Spleen (tissue), 11 donors: ENCODE measurements around the gene FYB1. TPM values are rescaled to one million over a fixed set of nuclear protein-coding genes. Genes with fewer than 3 reads are reported as not detected.
A peak's percentile ranks its signal among the peaks of the same experiment; 100 is the strongest.

ENCODE experiments used
- DNase-seq: peaks from one replicate; pipeline ENCODE4 v3.0.0-alpha.2; 2020
- H3K27ac ChIP-seq, 8 donors: fragments of 200-600 bp; sonication (generic) in 7 of 8; 1 replicate in 4 of 8; 2 replicates in 4 of 8; pipeline versions ENCODE4 v1.5.0 to v1.8.0; 2016 to 2021; ENCODE audit warnings: inconsistent platforms in 4 of 8, mild to moderate bottlenecking in 4 of 8, moderate library complexity in 1 of 8
- H3K27me3 ChIP-seq, 7 donors: fragments of 200-600 bp; sonication (generic) in 6 of 7; replicated peaks in 1 of 7; 1 replicate in 4 of 7; 2 replicates in 3 of 7; pipeline versions ENCODE4 v1.5.0 to v1.8.0; 2016 to 2021; ENCODE audit warnings: inconsistent platforms in 3 of 7, mild to moderate bottlenecking in 1 of 7
- H3K36me3 ChIP-seq, 6 donors: fragments of 200-600 bp; sonication (generic) in 5 of 6; 1 replicate in 4 of 6; 2 replicates in 2 of 6; pipeline versions ENCODE4 v1.5.0 to v1.8.0; 2016 to 2021; ENCODE audit warnings: inconsistent platforms in 2 of 6
- H3K4me1 ChIP-seq, 6 donors: fragments of 200-600 bp; sonication (generic) in 5 of 6; 1 replicate in 3 of 6; 2 replicates in 3 of 6; pipeline versions ENCODE4 v1.5.0 to v1.8.0; 2016 to 2021; ENCODE audit warnings: inconsistent platforms in 3 of 6
- H3K4me3 ChIP-seq, 8 donors: fragments of 200-600 bp; sonication (generic) in 7 of 8; 1 replicate in 4 of 8; 2 replicates in 4 of 8; pipeline versions ENCODE4 v1.5.0 to v1.8.0; 2016 to 2021; ENCODE audit warnings: inconsistent platforms in 4 of 8, mild to moderate bottlenecking in 4 of 8, moderate library complexity in 2 of 8
- H3K9me3 ChIP-seq, 8 donors: fragments of 200-600 bp; sonication (generic) in 7 of 8; 1 replicate in 4 of 8; 2 replicates in 4 of 8; pipeline versions ENCODE4 v1.5.0 to v1.8.0; 2016 to 2021; ENCODE audit warnings: inconsistent platforms in 4 of 8
- CTCF ChIP-seq, 11 experiments: fragments of 200-600 bp in 7 of 11; fragments of 450-650 bp in 4 of 11; sonication (generic) in 4 of 11; IDR thresholded peaks in 8 of 11; conservative IDR thresholded peaks in 3 of 11; 1 replicate in 7 of 11; 2 replicates in 4 of 11; pipeline versions ENCODE4 v1.4.0 to v1.8.0; 2016 to 2021; ENCODE audit warnings: antibody characterized with exemption in 11 of 11, inconsistent platforms in 4 of 11, mild to moderate bottlenecking in 1 of 11
- POLR2A ChIP-seq, 3 donors: fragments of 450-650 bp; IDR thresholded peaks; one replicate each; pipeline ENCODE4 v1.5.1; 2017; ENCODE audit warnings: antibody characterized with exemption in 3 of 3, mild to moderate bottlenecking in 1 of 3
- POLR2AphosphoS5 ChIP-seq, 3 donors: sonication (generic); formaldehyde crosslinking; IDR thresholded peaks; one replicate each; pipeline ENCODE4 v1.5.1; 2017; ENCODE audit warnings: antibody characterized with exemption in 3 of 3
- WGBS, 5 donors: extraction: QIAGEN DNeasy Blood & Tissue Kit in 3 of 5; methylation state at CpG; one replicate each; pipeline versions ENCODE4 v1.1.5 to v1.1.7; 2013 to 2018; 5-methylcytosine and 5-hydroxymethylcytosine counted together
- intact Hi-C: fragments of 100-400 bp; cut with DNase I; formaldehyde crosslinking; loops from one replicate; pipeline ENCODE4 v1.15.0; 2023; ENCODE audit warnings: low total_unique reads
- polyA plus RNA-seq, 3 donors: library from polyadenylated mRNA; stranded (reverse); fragments of 200-250 nt; gene quantifications; one replicate each; pipeline ENCODE4 v1.2.1, GENCODE V29; 2013
- total RNA-seq, 7 donors: library from RNA; depleted of rRNA in 3 of 7; stranded (reverse); fragments of >200 nt in 3 of 7; fragmentation: NEBNext Ultra II Directional in 4 of 7; extraction: Animal tissue kit (Norgen Biotek cat#: 25700) in 4 of 7; gene quantifications; one replicate each; pipeline versions ENCODE4 v1.1.0 to v1.2.1, GENCODE V29; 2016 to 2021
- donor health status: healthy with polysubstance abuse.
- donor health status: DM: no; HTN: no; CAD: no; lungs with moderate emphysema.
- donor health status: DM: no; HTN: no; CAD: no.
- donor health status: Bipolar disorder and iron deficiency.
- donor health status: healthy.
- donor health status: DM: no; HTN: no; CAD: no.
- donor health status: DM: yes; HTN: yes; CAD: no.

Gene FYB1
- total and polyA plus RNA-seq, 10 donors: 21.0 to 287 (median 200) TPM

GRCh38 chr5:39159811-39160490, 59.4 kb downstream of the FYB1 start:
- peaks cover 0 to 100% (median 40%) of the 10 kb centered on the region in 6 donors for H3K4me1 ChIP-seq
- TF ChIP-seq POLR2A (IDR thresholded peaks at IDR 0.05) (no peak), CTCF (IDR thresholded peaks at IDR 0.05 in 8 of 11, conservative IDR thresholded peaks at IDR 0.05 in 3 of 11) (no peak), POLR2AphosphoS5 (IDR thresholded peaks at IDR 0.05) (no peak)
- intact Hi-C loops: no loop called here
- no peak for DNase-seq
- 73 to 91% (median 89%) methylated on average over 3 of the region's 3 CpGs for WGBS, 5 donors
- no peaks in the 10 kb centered on the region for H3K27me3 ChIP-seq
- H3K9me3 ChIP-seq: no peaks in the 10 kb centered on the region
- peak overlapping the region in 2 of 8 donors; percentile 2 to 36 for H3K27ac ChIP-seq
- H3K36me3 ChIP-seq: peaks cover 0 to 5% (median 0%) of the 10 kb centered on the region in 6 donors
- no peak overlapping the region for H3K4me3 ChIP-seq

GRCh38 chr5:39158786-39159185, 60.6 kb downstream of the FYB1 start:
- no peak for DNase-seq
- TF ChIP-seq POLR2AphosphoS5 (IDR thresholded peaks at IDR 0.05) (no peak), CTCF (IDR thresholded peaks at IDR 0.05 in 8 of 11, conservative IDR thresholded peaks at IDR 0.05 in 3 of 11) (no peak), POLR2A (IDR thresholded peaks at IDR 0.05) (no peak)
- Histone ChIP-seq H3K36me3 (peaks cover 0 to 9% (median 0%) of the 10 kb centered on the region in 6 donors), H3K4me1 (peaks cover 0 to 100% (median 28%) of the 10 kb centered on the region in 6 donors), H3K4me3 (no peak overlapping the region), H3K27ac (peak overlapping the region in 1 of 8 donors; percentile 28), H3K27me3 (no peaks in the 10 kb centered on the region), H3K9me3 (no peaks in the 10 kb centered on the region)
- intact Hi-C loops: no loop called here
- 71 to 92% (median 86%) methylated on average over 2 of the region's 2 CpGs for WGBS, 5 donors

GRCh38 chr5:39158127-39158593, 61.2 kb downstream of the FYB1 start:
- Histone ChIP-seq H3K4me1 (peaks cover 0 to 100% (median 25%) of the 10 kb centered on the region in 6 donors), H3K9me3 (no peaks in the 10 kb centered on the region), H3K27ac (peak overlapping the region in 1 of 8 donors; percentile 28), H3K36me3 (peaks cover 0 to 16% (median 0%) of the 10 kb centered on the region in 6 donors), H3K27me3 (no peaks in the 10 kb centered on the region), H3K4me3 (no peak overlapping the region)
- WGBS, 5 donors: 64 to 80% (median 72%) methylated on average over 4 of the region's 4 CpGs
- TF ChIP-seq POLR2A (IDR thresholded peaks at IDR 0.05) (no peak), POLR2AphosphoS5 (IDR thresholded peaks at IDR 0.05) (no peak), CTCF (IDR thresholded peaks at IDR 0.05 in 8 of 11, conservative IDR thresholded peaks at IDR 0.05 in 3 of 11) (no peak)
- intact Hi-C loops: no loop called here
- DNase-seq: no peak

- no peak overlapping the region for H3K4me3 ChIP-seq
- H3K36me3 ChIP-seq: peaks cover 0 to 20% (median under 1%) of the 10 kb centered on the region in 6 donors
- intact Hi-C loops: no loop called here
- H3K27ac ChIP-seq: peak overlapping the region in 1 of 8 donors; percentile 36
- no peaks in the 10 kb centered on the region for H3K9me3 ChIP-seq
- TF ChIP-seq CTCF (IDR thresholded peaks at IDR 0.05 in 8 of 11, conservative IDR thresholded peaks at IDR 0.05 in 3 of 11): no peak
- no peak for TF ChIP-seq POLR2AphosphoS5 (IDR thresholded peaks at IDR 0.05)
- no peak for TF ChIP-seq POLR2A (IDR thresholded peaks at IDR 0.05)
- no peak for DNase-seq
- H3K27me3 ChIP-seq: no peaks in the 10 kb centered on the region
- H3K4me1 ChIP-seq: peaks cover 0 to 100% (median 27%) of the 10 kb centered on the region in 6 donors
Measured at GRCh38 chr5:39157701-39158100, 61.7 kb downstream of the FYB1 start.
